ENCODE data around the gene TRMT44.

The TRMT44 gene

DNA sequence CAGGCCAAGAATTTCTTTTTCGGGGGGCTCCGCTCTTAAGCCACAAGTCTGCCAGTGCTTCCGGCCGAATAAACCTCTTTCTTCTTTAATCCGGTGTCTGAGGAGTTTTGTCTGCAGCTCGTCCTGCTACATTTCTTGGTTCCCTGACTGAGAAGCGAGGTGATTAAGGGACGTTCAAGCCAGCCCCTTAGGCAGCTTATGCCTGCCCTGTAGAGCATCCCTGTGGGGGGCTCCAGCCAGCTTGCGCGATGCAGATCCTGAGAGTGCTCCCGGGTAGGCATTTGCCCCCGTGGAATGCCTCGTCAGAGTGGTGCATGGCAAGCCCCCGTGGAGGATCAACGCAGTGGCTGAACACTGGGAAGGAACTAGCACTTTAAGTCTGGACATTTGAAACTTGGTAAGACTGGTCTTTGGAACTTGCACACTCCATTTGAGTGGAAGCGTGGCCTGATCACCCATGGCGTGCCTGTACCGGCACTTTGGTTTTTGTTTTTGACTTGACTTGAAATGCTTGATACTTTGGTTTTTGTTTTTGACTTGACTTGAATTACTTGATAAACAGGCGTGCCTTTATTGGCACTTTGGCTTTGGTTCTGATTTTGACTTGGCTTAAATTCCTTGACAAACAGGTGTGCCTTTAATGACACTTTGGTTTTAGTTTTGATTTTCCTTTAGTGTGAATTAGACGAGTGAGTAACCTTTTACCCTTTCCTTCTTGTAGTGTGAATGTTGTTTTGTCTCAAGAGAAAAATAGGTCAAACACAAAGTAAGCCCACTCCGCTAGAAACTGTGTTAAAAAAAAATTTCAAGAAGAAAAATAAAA, 6.1 kb upstream of the TRMT44 start:
- no peaks in the 10 kb centered on the region; the same call in 1 of the 2 replicates for H3K9me3 ChIP-seq
- in situ Hi-C loops (cut with MboI; ENCODE audit: low sequenced_read_pairs): no loop called here
- no peak overlapping the region for H3K4me3 ChIP-seq
- peaks cover 3% of the 10 kb centered on the region; the same call in 1 of the 2 replicates for H3K4me1 ChIP-seq
- H3K27me3 ChIP-seq (ENCODE audit: low read depth): no peaks in the 10 kb centered on the region
- H3K36me3 ChIP-seq (replicated peaks): no peaks in the 10 kb centered on the region
- no peak for DNase-seq (ENCODE audit: low spot score in 2 of 2)

DNA sequence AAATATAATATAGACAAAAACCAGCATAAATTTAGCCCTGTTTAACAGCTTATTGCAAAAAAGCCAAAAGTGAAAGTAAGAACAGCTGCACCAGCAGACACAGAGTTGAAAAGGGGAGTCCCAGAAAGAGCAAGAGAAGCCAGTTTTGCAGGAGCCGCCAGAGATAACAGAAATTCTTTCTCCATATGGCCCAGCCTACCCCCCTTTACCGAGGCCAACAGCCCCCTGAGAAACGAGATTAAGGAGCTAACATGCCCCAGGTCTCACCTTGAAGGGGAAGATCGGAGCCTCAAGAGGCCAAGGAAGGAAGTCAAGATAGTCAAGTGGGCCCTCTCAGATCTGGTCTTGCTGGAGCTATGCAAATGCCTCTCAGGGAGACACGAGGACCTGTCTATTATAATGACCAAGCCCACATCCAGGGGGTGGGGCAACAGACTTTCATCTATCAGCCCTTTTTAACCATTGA, 4.9 kb upstream of the TRMT44 start:
- no peaks in the 10 kb centered on the region for H3K36me3 ChIP-seq (replicated peaks)
- peaks cover 4% of the 10 kb centered on the region; the same call in 1 of the 2 replicates for H3K4me1 ChIP-seq
- in situ Hi-C loops (cut with MboI; ENCODE audit: low sequenced_read_pairs): no loop called here
- no peak for DNase-seq (ENCODE audit: low spot score in 2 of 2)
- H3K9me3 ChIP-seq: no peaks in the 10 kb centered on the region; the same call in 1 of the 2 replicates
- H3K27me3 ChIP-seq (ENCODE audit: low read depth): no peaks in the 10 kb centered on the region
- H3K4me3 ChIP-seq: no peak overlapping the region

DNA sequence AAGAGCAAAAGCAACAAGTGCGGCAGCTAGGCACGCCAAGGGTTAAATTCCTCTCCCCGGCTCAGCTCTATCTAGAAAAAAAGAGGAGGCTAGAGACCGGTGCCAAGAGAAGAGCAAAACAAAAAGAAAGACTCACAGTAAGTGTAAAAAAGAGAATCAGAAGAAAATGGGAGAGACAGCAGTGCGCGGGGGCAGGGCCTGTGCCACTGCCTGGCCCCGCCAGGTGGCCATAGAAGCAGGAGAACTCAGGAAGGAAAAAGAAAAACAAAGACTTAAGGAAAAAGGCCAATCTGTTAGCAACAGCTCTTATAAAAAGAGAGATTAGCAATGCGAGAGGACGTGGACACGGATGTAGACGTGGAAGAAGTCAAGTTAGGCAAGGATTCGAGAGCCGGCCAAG, 3.3 kb upstream of the TRMT44 start:
- H3K27me3 ChIP-seq (ENCODE audit: low read depth): no peaks in the 10 kb centered on the region
- peaks cover 4% of the 10 kb centered on the region; the same call in 1 of the 2 replicates for H3K4me1 ChIP-seq
- no peaks in the 10 kb centered on the region for H3K36me3 ChIP-seq (replicated peaks)
- H3K4me3 ChIP-seq: no peak overlapping the region
- no peak for DNase-seq (ENCODE audit: low spot score in 2 of 2)
- H3K9me3 ChIP-seq: no peaks in the 10 kb centered on the region; the same call in 1 of the 2 replicates
- in situ Hi-C loops (cut with MboI; ENCODE audit: low sequenced_read_pairs): no loop called here

DNA sequence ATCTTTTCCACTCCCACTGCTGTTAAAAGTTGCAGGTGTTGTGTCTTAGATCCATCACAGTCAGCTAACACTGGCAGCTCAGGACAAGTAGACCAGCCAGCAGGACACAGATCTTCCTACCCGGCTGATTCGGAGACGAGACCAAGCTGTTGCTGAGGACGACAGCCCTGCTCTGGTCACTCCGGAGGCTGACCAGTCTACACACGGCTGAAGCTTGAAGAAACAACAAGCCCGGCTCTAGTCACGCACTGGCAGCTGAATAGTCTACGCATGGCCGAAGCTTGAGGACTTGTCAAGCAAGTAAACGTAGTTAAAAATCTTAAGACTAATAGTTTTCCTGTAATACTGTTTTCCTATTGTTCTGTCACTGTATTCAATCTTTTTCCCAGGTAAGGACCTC, 1.8 kb upstream of the TRMT44 start:
- H3K36me3 ChIP-seq (replicated peaks): no peaks in the 10 kb centered on the region
- in situ Hi-C loops (cut with MboI; ENCODE audit: low sequenced_read_pairs): no loop called here
- DNase-seq (ENCODE audit: low spot score in 2 of 2): no peak
- H3K4me1 ChIP-seq: peaks cover 8% of the 10 kb centered on the region; the same call in 1 of the 2 replicates
- no peaks in the 10 kb centered on the region; the same call in 1 of the 2 replicates for H3K9me3 ChIP-seq
- H3K4me3 ChIP-seq: no peak overlapping the region
- no peaks in the 10 kb centered on the region for H3K27me3 ChIP-seq (ENCODE audit: low read depth)

DNA sequence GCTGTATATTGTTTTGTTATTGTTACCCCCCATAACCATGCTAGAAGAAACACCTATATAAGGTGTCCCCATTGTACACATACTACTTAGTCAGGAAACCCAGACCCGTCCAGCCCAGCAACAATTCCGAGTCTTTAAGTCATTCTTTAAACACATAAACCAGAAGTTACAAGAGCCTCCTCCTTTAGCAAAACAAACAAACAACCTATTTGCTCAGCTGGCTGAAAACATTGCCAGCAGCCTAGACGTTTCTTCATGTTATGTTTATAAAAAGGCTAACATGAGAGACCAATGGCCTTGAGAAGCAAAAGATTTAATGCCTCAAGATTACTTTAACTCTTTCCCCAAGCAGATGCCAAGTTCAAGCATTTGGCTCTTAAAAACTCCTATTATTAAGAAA, 1.4 kb upstream of the TRMT44 start:
- in situ Hi-C loops (cut with MboI; ENCODE audit: low sequenced_read_pairs): no loop called here

DNA sequence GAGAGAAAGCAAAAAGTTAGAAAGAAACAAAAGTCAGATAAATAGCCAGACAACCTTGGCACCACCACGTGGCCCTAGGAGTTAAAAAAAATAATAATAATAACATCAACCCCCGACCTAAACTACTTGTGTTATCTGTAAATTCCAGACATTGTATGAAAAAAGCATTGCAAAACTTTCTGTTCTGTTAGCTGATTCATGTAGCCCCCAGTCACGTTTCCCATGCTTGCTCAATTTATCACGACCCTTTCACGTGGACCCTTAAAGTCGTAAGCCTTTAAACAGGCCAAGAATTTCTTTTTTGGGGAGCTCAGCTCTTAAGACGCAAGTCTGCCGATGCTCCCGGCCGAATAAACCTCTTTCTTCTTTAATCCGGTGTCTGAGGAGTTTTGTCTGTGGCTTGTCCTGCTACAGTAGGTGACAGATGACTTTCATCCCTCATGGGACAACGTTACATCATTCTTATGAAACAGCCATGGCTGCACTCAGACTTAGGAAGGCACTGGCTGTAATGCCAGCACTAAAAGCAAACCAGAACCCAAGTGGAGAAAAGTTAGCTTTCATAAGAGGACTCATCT, 574 bp upstream of the TRMT44 start:
- Histone ChIP-seq H3K27me3 (ENCODE audit: low read depth) (no peaks in the 10 kb centered on the region), H3K4me1 (peaks cover 8% of the 10 kb centered on the region; the same call in 1 of the 2 replicates), H3K4me3 (peak overlapping the region; percentile 80), H3K36me3 (replicated peaks) (no peaks in the 10 kb centered on the region; the same call in 1 of the 2 replicates), H3K9me3 (no peaks in the 10 kb centered on the region; the same call in 1 of the 2 replicates)
- peak in 1 of 2 experiments; percentile 31 for DNase-seq (ENCODE audit: low spot score in 2 of 2)
- in situ Hi-C loops (cut with MboI; ENCODE audit: low sequenced_read_pairs): no loop called here

More for the DNA sequence above, 1.4 kb upstream of the TRMT44 start:
- Histone ChIP-seq H3K4me1 (peaks cover 8% of the 10 kb centered on the region; the same call in 1 of the 2 replicates), H3K36me3 (replicated peaks) (no peaks in the 10 kb centered on the region; the same call in 1 of the 2 replicates), H3K4me3 (no peak overlapping the region; the same call in 1 of the 2 replicates), H3K9me3 (no peaks in the 10 kb centered on the region; the same call in 1 of the 2 replicates), H3K27me3 (ENCODE audit: low read depth) (no peaks in the 10 kb centered on the region)
- DNase-seq (ENCODE audit: low spot score in 2 of 2): no peak

DNA sequence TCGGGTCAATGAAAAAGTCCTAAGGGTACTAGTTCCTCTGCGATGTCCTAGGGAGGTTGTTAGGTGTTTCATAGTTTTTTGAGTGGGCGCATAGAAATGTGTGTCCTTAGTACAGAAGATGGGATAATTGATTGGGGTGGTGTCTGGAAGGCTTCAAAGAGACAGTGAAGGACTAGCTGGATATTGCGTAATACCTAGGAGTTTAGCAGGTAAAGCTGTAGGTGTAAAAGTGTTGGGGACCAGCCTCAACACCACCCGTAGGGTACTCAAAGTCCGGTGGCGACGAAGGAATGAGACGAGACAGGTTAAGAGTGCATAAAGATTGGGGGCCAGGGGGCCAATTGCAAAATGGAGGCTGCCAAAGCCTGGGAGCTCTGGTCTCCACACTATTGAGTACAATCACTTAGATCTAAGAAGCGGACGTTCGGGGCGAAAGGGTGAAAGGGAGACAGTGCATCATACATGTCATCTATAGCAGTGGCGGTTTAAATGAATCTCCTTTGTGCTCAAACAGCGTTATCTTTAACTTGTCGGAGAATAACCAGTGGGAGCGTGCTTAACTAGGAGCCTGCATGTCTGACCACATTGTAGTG, 1.0 kb downstream of the TRMT44 start:
- in situ Hi-C loops (cut with MboI; ENCODE audit: low sequenced_read_pairs): no loop called here
- Histone ChIP-seq H3K9me3 (no peaks in the 10 kb centered on the region; the same call in 1 of the 2 replicates), H3K27me3 (ENCODE audit: low read depth) (no peaks in the 10 kb centered on the region), H3K4me3 (peak overlapping the region; percentile 80), H3K4me1 (peaks cover 8% of the 10 kb centered on the region; the same call in 1 of the 2 replicates), H3K36me3 (replicated peaks) (peaks cover 4% of the 10 kb centered on the region)
- no peak for DNase-seq (ENCODE audit: low spot score in 2 of 2)

DNA sequence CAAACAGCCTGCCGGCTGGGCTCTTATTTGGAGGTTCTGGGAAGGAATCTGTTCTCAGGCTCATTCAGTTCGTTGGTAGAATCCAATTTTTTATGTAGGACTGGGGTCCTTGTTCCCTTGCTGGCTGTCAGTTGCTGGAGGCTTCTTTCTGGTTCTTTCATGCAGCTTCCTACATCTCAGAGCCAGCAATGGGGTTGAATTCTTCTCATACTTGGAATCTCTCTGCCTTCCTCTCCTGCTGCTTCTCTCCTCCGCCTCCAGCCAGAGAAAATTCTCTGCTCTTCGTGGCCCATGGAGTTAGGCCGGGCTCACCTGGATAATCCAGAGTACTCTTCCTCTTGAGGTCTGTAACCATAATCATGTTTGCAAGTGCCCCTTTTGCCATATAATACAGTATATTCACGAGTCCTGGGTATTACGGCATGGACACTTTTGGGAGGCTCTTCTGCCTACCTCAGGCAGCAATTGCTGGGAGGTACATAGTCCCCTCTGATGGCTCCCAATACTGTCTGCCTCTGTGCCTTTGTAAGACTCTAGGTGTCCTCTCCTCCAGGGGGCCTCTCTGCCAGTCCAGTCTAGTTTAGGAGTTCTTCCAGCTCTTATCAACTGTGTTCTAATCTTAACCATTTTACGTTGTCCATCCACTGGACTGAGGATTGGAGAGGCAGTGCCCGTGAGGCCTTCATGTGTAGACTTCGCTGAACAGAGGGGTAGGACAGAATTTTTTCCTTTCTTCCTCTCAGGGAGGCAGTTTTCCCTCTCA, 2.2 kb downstream of the TRMT44 start:
- no peak for DNase-seq (ENCODE audit: low spot score in 2 of 2)
- no peaks in the 10 kb centered on the region; the same call in 1 of the 2 replicates for H3K9me3 ChIP-seq
- in situ Hi-C loops (cut with MboI; ENCODE audit: low sequenced_read_pairs): no loop called here
- H3K36me3 ChIP-seq (replicated peaks): peaks cover 7% of the 10 kb centered on the region
- H3K4me1 ChIP-seq: peaks cover 8% of the 10 kb centered on the region; the same call in 1 of the 2 replicates
- peak overlapping the region; percentile 80 for H3K4me3 ChIP-seq
- H3K27me3 ChIP-seq (ENCODE audit: low read depth): no peaks in the 10 kb centered on the region

DNA sequence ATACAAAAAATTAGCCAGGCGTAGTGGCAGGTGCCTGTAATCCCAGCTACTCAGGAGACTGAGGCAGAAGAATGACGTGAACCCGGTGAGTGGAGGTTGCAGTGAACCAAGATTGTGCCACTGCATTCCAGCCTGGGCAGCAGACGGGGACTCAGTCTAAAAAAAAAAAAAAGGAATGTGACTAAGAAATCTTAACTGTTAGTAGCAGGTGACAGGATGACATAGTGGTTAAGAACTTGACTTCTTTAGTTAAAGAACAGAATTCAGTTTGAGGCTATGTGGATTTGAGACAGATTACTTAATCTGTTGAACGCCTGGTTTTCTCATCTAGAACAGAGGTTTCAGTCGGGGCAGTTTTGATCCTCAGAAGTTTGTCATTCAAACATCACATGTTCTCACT, 3.2 kb downstream of the TRMT44 start:
- Histone ChIP-seq H3K9me3 (no peaks in the 10 kb centered on the region; the same call in 1 of the 2 replicates), H3K4me3 (no peak overlapping the region), H3K27me3 (ENCODE audit: low read depth) (no peaks in the 10 kb centered on the region), H3K36me3 (replicated peaks) (peaks cover 10% of the 10 kb centered on the region), H3K4me1 (peaks cover 8% of the 10 kb centered on the region; the same call in 1 of the 2 replicates)
- no peak for DNase-seq (ENCODE audit: low spot score in 2 of 2)
- in situ Hi-C loops (cut with MboI; ENCODE audit: low sequenced_read_pairs): no loop called here

DNA sequence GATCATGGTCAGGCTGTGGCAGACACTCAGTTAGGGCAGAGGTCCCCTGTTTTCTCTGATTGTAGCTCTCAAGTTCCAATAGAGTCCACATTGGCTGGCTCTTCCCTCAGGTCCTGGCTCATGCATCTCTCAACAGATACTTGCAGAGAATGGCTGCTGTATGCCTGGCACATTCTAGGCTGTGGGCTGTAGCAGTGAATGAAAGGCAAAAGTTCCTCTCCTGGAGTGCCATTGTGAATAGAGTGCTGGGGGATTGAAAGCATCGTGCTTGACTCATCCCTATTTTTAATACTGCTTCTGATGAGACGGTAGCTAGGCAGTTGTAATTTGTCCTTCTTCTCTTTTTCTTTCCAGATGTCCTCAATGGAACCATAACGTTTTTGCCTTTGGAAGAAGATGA, 5.5 kb downstream of the TRMT44 start:
- H3K9me3 ChIP-seq: no peaks in the 10 kb centered on the region

DNA sequence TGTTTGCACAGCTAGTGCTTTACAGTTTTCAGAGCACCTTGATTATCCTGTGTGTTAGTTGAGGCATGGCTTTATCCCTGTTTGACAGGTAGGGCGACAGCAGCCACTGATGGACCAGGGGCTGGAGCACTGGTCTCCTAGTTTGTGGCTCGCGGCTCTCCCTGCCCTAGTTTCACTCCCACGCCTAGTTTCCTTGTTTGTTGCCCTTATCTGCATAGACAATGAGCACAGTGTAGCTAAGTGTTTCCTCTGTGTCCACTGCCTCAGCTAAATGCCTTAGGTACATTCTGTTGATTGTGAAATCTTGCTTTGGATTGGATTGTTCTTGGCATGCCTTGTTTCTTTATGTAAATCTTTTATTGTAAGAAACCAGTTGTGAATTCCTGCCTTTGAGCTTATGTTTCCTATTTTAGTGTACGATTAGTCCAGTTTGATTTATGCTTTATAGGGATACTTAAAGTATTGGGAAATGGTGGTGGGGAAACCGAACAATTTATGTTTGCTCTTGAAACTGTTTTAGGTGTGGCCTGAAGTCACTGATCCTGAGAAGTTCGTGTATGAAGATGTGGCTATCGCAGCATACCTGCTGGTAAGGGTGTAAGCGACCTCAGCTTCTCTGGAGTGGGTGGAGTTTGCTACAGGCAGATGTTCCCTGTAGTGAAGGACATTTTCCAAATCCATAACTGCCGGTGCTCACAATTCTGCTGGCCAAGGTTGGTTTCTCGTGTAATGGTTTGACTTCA, 11.0 kb downstream of the TRMT44 start:
- H3K27me3 ChIP-seq (ENCODE audit: low read depth): no peaks in the 10 kb centered on the region
- no peak for DNase-seq (ENCODE audit: low spot score in 2 of 2)
- peaks cover 49% of the 10 kb centered on the region for H3K36me3 ChIP-seq (replicated peaks)
- no peak overlapping the region for H3K4me3 ChIP-seq
- no peaks in the 10 kb centered on the region for H3K9me3 ChIP-seq
- in situ Hi-C loops (cut with MboI; ENCODE audit: low sequenced_read_pairs): no loop called here
- H3K4me1 ChIP-seq: no peaks in the 10 kb centered on the region

More for the DNA sequence above, 5.5 kb downstream of the TRMT44 start:
- H3K36me3 ChIP-seq (replicated peaks): peaks cover 10% of the 10 kb centered on the region
- no peaks in the 10 kb centered on the region for H3K27me3 ChIP-seq (ENCODE audit: low read depth)
- H3K4me3 ChIP-seq: no peak overlapping the region
- 0 out of 2 replicates have a peak, but pooled peaks cover 4% of the 10 kb centered on the region for H3K4me1 ChIP-seq
- in situ Hi-C loops (cut with MboI; ENCODE audit: low sequenced_read_pairs): no loop called here
- no peak for DNase-seq (ENCODE audit: low spot score in 2 of 2)

DNA sequence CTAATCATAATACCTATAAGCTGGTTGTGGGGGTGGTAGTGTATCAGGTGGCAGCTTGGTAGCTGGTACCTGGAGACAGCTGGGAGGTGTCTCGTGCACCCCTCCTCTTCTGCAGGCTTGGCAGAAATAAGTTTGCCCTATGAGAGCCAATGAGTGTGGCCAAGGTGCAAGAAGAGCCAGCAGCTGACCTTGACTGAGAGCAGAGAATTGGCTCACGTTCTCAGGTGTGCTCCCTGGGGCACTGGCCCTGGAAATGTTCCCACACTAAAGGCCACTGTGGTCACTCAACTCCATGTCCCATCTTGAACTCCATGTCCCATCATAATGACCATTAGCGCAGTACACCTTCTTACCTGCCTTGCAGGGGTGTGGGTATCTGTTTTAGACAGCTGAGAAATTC, 13.4 kb downstream of the TRMT44 start:
- H3K27me3 ChIP-seq (ENCODE audit: low read depth): no peaks in the 10 kb centered on the region
- no peaks in the 10 kb centered on the region for H3K4me1 ChIP-seq
- in situ Hi-C loops (cut with MboI; ENCODE audit: low sequenced_read_pairs): no loop called here
- no peak for DNase-seq (ENCODE audit: low spot score in 2 of 2)
- peaks cover 50% of the 10 kb centered on the region for H3K36me3 ChIP-seq (replicated peaks)
- no peak overlapping the region for H3K4me3 ChIP-seq
- no peaks in the 10 kb centered on the region for H3K9me3 ChIP-seq
